ENCODE results near the gene CTTNBP2.

The CTTNBP2 gene

DNA sequence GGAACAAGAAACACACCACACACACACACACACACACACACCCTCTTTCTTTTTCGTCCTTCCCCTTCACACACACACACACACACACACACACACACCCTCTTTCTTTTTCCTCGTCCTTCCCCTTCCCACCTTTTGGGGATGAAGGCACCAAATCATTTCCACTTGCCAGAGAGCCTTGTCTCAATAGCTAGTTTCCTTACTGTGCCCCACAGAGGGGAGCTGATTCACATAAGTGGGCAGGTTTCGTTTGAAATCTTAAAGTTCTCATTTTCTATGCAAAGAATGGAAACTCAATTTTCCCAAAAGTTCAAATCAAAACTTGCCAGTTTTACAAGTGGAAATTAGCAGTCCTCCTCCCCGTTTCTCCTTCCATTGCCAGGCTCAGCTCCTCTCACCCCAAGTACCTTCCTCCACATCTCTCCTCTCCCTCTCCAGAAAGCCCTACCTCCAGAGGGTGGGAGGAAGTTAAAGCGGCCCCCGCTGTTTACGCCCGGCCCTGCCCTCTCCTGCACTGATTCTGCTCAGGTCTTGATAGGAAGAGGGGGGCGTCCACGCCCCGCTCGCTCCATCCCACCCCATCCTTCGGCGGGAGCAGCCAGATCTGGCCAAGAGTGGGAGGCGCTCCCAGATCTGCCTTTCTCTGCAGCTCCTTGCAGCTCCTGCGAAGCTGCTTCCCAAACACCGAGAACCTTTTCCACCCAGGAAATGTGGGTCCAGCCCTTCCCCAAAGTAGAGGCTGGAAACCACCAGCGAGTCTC lies 1.3 kb downstream of the CTTNBP2 start:
- peak in 1 of 2 experiments; percentile 64 for DNase-seq

DNA sequence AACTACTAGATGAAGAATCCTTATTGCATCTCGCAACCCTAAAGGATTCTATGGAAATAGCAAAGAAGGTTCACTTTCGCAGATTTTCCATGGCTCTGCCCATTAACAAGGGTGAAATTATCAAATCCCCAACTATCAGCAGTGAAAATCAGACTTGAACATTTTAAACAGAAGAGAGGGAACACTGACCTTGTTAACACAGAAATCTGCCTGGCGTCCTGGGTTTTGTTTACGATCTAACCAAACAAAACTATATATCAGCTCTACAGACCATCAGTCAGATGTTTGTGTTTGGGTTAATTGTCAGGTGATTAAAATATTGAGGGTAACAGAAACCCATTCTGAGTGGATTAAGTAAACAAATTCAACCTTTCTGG lies 1.9 kb downstream of the CTTNBP2 start:
- no peak for DNase-seq

DNA sequence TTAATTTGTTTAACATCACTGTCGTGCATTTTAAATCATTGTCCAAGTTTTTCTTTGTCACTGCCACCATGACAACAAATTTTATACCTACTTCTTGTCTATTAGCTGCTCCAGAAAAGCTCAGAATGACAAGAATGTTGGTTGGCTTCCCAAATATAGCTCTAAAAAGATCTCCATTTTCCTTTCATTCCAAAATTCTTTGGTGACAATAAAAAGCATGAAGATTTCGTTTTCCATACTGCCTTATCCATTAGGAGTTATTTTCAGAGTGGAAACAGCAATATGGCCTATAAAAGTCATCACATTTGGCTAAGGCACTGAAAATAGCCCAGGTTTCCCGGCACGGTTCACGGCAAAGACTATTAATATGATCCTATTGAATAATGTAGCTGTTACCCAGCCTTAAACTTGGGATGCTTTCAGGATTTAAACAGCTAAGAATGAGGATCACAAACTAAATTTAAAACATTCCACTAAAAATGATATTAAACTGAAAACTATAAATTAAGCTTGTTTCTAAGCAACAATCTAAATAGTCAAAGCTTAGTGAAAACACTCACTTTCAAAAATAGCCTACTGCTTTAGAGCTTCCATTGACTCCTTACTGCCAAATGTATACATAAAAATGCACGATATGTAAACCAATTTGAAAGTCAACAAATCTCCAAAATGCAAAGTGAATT lies 2.7 kb downstream of the CTTNBP2 start:
- no peak for DNase-seq

DNA sequence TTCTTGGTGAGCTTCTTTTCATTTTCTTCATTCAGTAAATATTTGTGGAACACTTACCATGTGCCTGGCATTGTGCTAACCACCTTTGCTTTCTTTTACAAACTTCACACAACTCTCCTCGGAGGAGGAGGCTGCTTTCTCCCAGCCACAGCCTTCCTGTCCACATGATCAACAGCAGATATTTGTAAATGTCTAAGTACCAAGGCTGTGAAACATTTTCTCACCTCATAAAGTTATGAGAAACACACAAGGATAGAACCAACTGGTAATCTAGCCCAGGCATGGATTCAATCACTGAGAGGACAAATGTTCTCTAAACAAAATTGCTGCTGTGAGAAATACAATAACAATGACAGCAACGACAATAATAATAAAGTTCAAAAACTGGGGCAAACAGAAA lies 3.9 kb downstream of the CTTNBP2 start:
- no peak for DNase-seq

DNA sequence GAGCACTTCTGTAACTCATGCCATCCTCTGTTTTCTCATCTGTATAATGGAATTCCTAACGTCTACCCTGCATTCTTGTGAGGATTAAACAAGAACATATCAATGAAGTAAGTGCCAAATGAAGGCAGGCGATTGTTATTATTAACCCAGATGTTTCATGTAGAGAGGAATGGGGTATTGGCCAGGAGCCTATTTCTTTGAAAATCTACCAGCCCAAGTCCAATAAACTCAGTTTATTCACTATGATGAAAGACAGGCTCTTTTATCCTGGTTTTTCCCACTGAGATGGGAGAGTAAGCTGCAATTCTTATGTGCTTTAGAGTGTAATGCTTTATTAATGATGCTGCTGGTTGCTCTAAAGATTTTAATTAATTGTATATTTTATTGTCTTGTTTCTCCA lies 9.6 kb downstream of the CTTNBP2 start:
- no peak for DNase-seq

DNA sequence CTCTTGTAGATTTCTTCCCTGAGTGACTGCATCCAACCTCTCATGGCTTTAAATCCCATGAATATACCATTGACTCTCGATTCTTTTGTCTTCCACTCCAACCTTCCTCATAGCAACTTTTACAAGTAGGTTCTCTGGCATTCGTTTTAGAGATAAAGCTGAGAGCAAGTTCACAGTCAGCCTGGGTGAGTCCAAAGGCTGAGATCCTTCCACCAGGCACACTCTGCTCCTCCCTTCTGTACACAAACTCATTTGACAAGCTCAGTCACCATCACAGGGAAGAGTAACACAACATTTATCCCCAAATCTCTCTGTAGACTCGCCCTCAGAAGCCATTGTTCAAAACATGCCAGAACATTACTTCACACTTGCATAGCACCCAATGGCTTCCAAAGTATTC lies 10.9 kb downstream of the CTTNBP2 start:
- no peak for DNase-seq

DNA sequence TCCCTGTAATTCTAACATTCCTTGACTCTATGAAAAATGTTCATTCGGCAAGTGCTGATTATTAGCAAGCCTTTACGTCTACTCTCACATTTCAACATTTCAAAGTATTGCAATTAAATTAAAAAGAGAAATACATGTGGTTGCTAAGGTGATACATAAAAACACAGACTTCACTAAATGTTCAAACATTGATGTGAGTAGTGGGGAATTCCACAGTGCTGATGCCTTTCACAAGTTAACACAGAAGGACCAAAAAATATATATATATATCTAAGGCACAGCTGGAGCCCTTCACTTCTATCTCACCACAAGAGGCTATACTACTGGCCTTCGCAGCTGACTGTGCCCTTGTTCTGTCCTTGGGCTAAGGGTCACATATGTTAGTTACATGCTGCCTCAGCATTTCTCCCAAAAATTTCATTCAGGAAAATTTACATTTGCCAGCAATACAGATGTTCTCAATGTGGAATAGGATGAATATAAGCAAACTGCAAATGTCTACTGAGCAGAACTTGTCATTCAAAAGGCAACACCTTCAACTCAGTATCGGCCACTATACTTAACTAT lies 13.9 kb downstream of the CTTNBP2 start:
- DNase-seq, result no peak

DNA sequence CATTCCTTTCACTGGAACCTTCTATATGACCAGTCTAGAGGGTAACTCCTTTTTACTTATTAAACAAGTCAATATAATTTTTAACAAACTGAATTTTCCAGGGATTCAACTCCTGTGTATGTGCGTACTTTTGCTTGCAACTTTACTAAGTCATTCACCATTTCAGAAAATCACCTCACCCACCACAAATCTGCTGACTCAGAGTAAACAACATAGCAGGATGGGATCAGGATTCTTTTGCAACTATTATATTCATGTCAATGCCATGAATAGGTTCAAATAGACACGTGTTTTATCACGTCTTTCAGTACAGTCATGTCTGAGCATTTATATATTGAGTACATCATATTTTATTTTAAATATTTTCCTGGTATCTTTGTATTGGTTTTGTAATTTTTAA lies 14.5 kb downstream of the CTTNBP2 start:
- no peak for DNase-seq

DNA sequence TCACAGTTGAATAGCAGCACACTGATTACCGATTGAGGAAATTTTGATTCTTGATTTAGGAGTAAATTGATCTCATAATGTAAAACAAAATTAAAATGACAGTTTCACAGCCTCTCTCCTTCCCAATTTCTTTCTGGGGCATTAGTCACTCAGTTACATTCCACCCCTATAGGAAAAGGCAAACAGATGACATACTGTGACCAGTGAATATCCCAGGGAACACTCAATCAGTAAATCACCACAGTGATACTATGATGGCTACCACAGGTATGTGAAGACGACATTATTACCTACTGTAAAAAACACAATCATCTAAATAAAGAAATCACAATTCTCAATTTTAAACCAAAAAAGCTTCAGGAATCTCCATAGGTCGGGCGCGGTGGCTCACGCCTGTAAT lies 15.5 kb downstream of the CTTNBP2 start:
- no peak for DNase-seq

DNA sequence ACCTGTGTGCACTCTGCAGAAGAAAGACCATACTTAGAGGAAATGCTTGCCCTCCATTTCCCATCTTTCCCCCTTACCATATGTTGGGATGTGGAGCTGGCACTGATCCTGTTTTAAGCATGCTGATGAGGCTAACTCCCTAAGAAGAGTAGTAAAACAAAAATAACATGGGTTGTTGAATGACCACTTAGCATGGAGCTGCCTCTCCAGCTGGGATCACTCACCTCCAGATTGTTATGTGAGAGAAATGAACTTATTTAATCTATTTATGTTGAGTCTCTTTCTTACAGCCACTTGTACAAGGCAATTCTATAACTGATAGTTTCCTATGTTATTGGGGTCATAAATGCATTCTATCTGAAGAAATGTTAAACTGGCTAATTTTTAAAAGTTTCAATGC lies 17.0 kb downstream of the CTTNBP2 start:
- DNase-seq, result peak in 1 of 2 experiments; percentile 17

DNA sequence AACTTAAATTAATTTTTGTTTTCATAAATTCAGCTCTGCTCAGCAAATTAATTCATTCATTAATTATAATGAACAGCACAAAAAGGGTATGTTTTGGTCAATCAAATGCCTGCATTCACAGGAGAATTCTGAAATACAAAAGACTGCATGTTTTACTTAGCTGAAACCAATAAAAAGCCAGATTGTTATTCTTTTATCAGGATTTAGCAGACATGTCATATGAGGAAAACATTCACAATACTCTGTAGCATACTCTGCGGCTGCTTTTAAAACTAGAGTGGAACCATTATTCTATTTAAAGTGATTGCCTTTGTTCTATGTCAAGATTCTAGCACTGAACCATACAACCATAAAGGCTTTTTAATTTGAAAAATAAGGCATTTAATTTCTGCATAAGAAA lies 19.1 kb downstream of the CTTNBP2 start:
- no peak for DNase-seq

DNA sequence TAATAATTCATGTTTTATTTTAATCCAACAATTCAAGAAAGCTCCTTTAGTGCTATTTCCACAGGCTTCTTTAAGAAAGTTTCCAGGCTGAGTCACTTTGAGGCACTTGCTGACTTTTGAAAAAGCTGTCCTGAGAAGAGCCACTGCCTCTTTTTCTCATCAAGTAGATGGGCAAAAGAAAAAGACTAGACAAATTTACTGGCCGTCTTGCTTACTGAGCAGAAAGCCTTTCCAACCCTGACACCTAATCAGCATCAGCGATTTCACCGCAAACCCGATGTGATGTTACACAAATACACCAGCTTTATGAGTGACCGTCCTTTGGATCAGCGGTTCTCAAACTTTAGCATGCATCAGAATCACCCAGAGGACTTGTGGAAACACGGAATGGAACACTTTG lies 24.3 kb downstream of the CTTNBP2 start:
- no peak for DNase-seq

DNA sequence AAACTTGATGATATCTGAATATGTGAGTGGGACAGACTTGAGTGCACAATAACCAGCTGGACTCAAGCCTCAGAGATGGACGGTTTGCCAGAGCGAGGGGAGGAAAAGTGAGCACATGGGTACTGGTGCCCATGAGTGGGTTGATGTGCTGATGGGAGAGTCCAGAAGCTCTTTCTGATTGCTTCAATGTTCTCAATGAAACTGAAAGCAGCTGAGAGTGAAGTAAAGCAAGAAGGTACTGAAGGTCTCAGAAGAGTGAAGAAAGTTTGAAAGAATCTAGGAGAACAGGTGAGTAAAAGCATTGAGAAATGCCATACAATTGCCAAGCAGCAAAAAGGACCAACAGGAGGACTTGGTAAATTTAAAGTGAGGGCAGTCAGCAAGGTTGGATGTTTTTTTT lies 28.6 kb downstream of the CTTNBP2 start:
- DNase-seq, result no peak

DNA sequence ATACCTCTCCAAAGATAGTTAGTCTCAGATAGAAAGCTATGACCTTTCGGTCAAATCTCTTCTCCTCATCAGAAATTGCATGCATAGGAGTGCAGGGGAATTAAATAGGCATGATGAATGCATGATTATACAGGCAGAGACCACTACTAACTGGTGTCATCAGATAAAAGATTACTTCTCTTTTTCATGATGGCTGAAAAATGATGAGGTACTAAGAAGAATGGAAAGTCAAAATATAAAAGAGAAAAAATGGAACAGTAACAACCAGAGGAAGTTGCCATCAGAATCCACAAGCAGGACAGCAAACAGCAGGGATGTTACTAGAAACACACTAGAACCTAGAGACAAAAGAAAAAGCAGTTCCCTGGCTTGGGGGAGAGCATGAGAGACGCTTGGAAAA lies 31.6 kb downstream of the CTTNBP2 start:
- DNase-seq, result no peak

DNA sequence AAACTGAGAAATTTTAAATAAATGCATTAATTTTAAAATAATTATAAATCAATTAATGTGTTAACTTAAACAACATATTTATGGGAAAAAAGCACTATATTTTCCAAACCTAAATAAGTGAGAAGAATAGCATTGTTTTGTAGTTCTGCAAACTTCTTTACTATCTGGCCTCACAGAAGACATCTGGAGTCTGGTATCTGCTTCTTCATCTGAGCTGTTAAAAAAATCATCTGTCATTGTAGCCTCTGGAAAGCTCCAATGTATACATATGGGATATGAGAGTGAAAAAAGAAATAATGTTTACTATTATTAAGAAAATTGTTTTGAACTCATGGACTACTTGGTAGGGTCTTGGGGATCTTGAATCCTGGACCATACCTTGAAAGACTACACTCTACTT lies 32.2 kb downstream of the CTTNBP2 start:
- DNase-seq, result no peak

DNA sequence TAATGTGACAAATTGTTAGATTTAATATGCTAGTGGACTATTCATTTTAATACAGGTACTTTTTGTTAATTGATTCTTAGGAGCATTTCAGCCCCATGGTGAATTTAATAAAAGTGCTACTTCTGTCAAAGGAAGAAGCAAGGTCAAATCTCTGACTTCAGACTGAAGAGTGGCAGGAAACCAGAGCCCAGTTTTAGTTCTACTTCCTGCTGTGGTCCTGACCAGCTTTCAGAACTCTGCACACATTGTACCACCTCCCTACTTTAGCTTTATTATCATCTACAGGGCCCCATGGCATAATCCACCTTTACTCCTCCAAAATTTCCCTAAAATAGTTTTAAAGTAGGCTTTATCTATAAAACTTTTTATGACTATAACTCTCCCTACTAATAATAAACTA lies 33.7 kb downstream of the CTTNBP2 start:
- no peak for DNase-seq

DNA sequence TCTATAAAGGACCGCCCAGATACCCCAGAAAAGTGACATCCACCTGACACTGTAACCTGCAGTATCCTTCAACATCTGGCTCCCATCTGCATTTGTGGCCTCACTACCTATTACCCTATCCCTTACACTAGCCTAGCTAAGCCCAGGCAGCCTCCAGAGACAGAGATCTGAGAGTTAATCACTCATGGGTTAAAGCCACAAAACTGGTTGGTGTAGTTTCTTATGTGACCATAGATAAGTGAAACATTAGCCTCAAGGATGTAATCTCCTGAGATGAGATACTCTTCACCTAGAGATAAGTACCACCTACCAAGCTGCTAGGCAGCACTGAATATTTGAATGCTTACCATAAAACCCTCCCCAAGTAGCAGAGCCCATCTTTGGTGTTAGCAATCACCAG lies 35.4 kb downstream of the CTTNBP2 start:
- DNase-seq, result peak; percentile 16 to 68

DNA sequence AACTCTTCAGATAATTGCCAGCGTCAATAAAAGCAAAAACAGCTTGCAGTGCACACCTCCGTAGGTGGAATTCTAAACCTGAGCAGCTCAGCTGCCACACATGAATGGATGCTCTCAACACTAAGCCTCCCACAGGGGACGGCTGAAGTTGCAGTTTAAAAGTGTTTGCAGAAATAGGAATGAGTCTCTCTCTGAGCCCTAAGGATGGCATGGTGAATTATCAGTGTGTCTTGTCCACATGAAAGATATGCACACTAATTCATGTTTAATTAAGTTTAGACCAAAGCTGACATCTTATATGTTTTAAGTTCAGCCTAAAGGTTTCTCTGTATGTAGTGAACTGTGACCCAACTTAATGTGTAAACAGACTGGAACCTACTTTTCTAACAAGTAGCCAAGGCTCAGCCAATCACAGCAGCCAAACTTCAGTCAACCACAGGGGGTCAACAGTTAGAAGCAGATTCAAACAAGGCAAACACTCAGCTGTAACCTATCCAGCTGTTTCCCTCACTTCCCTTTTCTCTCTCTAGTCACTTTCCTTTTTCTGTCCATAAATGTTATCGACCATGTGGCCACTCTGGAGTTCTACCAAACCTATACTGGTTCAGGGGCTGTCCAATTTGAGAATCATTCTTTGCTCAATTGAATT lies 38.1 kb downstream of the CTTNBP2 start:
- DNase-seq, result peak in 1 of 2 experiments; percentile 20

DNA sequence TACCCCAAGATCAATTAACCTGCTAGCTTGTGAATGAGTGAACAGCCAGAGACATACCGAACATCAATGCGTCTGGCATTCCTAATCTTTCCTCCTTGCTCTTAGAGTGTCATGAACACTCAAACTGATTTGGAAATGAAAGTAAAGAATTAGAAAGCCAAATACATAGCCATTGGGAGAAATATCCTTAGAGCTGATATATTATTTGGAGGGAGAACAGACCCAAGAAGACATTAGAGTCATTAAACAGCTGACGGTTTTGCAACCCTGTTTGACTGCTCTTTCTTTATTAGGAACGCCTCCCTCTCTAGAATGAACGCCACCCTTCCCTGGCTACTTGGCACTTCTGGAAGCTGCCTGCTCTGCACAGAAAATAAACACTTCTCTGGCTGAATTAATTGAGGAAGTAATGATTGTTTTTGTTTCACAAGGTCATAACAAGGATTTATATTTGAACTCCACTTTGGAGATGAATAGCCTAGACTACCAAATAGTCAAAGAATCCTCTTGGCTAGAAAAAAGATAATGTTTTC lies 42.8 kb downstream of the CTTNBP2 start:
- DNase-seq, result no peak

DNA sequence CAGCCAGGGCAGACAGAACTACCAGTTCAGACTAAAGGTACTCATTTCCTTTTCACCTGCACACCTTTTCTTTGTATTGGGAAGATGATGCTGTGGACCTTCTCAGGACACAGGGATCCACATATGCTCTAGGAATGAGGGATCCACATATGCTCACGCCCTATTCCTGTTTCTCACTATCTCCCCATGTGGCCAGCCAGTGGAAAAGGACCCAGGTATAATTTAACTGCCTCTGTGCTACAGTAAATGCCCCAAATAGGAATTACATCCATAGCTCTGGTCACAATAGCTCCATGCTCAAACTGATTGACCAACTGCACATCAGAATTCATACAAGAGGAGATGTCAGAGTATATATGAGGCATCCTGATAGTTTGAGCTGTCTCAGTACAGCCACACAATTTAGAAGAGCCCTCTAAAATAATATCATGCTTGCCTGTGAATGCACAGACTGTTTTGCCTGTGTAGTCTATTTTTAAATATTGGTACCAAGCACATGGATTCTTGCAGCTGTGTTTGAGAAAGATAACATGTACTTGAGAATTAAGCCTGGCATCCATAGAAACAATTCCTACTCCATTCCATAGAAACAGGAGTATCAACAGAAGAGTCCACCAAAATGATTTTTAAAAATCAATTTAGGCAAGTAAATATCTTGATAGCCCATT lies 43.7 kb downstream of the CTTNBP2 start:
- peak in 1 of 2 experiments; percentile 8 for DNase-seq

DNA sequence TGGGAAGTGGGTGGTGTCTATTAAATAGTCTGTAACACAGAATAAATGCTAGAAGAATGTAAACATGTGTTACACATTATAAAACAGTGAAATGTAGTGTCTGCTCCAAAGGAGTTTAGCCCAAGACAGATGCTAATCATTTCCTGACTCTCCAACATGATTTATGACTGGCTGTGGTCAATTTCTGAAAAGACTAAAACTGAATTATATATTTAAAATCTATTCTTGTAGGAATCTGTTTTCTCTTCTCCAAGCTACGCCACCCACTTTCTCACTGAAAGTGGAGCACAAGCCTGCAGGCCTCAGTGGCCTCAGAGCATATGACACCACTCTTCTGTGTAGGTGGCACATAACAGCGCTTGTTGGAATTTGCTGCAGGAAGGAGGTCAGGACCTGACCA lies 44.4 kb downstream of the CTTNBP2 start:
- DNase-seq, result no peak

DNA sequence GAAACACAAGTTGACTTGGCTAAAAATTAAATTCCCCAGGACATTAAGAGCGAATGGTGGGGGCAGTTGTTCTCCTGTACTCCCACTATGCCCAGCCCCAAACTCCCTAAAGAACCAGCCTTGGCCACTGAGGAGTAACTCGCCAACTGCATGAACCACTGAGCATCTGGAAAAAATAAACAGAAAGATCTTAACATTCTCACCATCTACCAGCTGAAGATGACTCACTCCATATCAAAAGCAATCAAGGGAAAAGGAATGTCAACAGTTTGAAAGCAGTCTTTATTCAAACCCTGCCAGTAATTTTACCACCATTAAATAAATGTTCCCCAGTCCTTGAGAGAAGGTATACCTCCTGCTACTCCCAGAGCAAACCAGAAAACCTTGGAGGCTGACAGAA lies 45.4 kb downstream of the CTTNBP2 start:
- no peak for DNase-seq

DNA sequence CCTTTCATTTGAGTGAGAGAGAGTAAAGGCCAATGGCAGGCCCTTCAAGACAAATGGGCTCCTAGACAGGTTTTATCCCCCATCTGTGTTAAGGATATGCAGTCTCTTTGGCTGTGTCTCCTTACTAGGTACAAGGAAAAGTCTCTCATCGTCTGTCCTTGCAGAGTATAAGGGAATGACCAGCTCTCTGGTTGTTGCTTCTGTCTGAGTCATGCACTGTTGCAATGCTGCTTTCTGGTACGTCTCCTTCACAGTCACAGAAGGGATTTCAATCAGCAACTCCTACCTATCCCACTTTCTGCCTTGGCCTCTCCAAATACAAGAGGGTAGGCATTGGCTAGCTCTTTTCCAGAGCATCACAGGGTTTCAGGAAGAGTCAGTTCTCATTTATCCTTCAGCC lies 48.1 kb downstream of the CTTNBP2 start:
- no peak for DNase-seq
